Skin epidermis (tissue), 12 donors: ENCODE data around the gene HBP1.
"Not testable (repeated sequence)": the region's sequence is repeated elsewhere in the genome, so short reads cannot be mapped to it uniquely, and the experiment has no call there.

ENCODE experiments used
- H3K27ac ChIP-seq, 21 experiments: fragments of 200-600 bp; sonication (generic) in 11 of 21; one replicate each; pipeline ENCODE4 v1.5.0; 2020; ENCODE audit warnings: mild to moderate bottlenecking in 3 of 21, inconsistent platforms in 2 of 21, moderate library complexity in 2 of 21
- H3K4me3 ChIP-seq, 7 experiments: fragments of 200-600 bp; sonication (generic) in 2 of 7; one replicate each; pipeline ENCODE4 v1.5.0; 2020; ENCODE audit warnings: inconsistent platforms in 2 of 7, mild to moderate bottlenecking in 2 of 7, moderate library complexity in 1 of 7

The HBP1 gene

GRCh38 chr7:107213193-107213788, 44.5 kb downstream of the HBP1 start:
- Histone ChIP-seq H3K27ac (no peak overlapping the region), H3K4me3 (no peak overlapping the region)

DNA sequence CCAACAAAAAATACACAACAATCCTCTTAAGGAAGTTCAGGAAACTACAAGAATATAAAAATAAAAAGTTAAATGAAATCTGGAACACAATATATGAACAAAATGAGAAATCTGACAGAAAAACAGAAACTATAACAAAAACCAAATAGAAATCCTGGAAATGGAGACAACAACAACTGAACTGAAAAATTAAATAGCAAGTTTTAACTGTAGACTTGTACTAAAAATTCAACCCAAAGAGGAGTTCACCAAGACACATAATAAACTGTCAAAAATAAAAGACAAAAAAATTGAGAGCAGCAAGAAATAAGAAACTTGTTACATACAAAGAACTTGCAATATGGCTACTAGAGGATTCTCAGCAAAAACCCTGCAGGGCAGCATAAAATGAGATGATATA, 45.1 kb downstream of the HBP1 start:
- Histone ChIP-seq H3K4me3 (no peak overlapping the region), H3K27ac (no peak overlapping the region)

GRCh38 chr7:107219563-107220244, 50.9 kb downstream of the HBP1 start:
- Histone ChIP-seq H3K27ac (no peak overlapping the region), H3K4me3 (no peak overlapping the region)

DNA sequence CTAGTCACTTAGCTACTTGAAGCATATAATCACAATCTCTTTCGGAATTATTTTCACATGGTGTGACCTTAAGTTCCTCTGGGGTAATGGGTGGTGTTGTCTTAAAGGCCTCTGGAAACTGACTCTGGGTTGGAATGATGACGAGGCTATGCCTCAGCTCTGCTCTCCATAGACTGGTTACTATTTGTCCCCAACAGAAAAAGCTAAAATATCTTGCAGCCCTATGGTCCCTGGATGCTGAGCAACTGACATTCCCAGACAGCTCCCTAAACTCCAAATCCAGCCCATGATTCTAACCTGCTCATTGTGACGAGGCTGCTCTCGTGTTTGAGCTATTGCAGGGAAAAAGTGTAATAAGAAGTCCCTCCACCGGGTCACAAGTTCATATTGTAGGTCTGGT, 51.6 kb downstream of the HBP1 start:
- Histone ChIP-seq H3K27ac (no peak overlapping the region), H3K4me3 (no peak overlapping the region)

DNA sequence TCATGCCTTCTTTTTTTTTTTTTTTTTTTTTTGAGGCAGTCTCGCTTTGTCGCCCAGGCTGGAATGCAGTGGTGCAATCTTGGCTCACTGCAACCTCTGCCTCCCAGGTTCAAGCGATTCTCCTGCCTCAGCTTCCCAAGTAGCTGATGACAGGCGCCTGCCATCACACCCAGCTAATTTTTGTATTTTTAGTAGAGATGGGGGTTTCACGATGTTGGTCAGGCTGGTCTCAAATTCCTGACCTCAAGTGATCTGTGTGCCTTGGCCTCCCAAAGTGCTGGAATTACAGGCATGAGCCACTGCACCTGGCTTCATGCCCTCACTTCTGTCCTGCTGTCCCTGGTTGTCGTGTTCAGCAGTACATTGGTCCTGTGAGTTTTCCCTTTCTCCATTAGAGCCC, 52.0 kb downstream of the HBP1 start:
- H3K27ac ChIP-seq, result not testable (repeated sequence)

DNA sequence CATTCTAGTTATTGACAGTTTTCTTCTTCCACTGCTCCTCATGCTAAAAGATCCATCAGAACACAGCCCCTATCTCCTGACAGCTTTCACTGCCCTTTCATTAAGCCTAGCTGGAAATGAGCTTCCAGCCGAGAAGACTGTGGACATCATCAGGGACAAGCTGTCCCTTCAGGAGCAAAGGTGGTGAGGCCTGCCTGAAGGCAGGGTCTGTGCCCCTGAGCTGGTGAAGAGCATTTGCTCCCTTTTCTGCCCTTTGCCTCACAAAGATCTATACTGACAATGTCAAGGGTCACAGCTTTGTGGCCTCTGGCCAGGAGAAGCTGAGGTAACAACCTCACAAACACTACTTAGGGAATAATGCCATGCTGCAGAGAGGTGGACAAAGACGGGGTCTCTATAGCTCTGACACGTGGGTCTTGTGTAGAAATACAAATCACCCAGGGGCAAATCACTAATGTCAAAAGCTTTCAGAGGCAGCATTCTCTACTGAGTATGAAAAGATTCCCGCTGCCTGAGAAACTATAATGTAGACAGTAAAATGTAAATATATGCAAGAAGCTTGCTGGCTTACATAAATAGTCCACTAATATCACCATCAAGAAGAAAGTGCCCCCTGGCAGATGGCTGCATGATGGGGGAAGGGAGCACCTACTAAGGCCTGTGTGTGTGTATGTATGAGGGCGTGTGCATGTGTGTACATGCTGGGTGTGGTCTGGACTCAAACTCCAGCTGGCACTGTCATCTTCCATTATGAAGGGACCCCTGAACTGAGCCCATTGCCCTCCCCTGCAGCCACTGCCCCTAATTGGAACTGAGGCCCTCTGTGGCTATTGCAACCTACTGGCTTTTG, 55.8 kb downstream of the HBP1 start:
- Histone ChIP-seq H3K27ac (no peak overlapping the region), H3K4me3 (no peak overlapping the region)

More for the DNA sequence above, 52.0 kb downstream of the HBP1 start:
- H3K4me3 ChIP-seq, result not testable (repeated sequence)

- Histone ChIP-seq H3K4me3 (no peak overlapping the region), H3K27ac (no peak overlapping the region)
Measured at GRCh38 chr7:107228291-107228690, 59.5 kb downstream of the HBP1 start.

DNA sequence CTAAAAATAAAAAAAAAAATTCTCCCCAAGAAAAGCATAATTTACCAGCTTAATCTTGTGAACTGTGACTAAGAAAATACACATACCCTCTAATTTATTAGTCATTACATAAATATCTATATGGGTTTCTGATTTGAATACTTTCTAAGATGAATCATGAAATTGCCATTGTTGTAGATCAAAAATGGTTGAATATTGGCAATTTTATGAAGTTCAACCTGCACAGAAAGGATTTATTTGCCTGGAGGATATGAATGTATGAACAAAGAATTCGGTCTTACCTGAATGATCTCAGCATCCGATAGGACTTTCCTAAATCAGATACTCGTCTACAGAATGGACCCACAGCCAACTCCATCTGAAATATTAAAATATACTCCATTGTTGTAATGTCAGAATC, 61.5 kb downstream of the HBP1 start:
- H3K4me3 ChIP-seq, result no peak overlapping the region
- H3K27ac ChIP-seq, result no peak overlapping the region

- no peak overlapping the region for H3K4me3 ChIP-seq
- H3K27ac ChIP-seq, result no peak overlapping the region
Measured at GRCh38 chr7:107232568-107233090, 63.8 kb downstream of the HBP1 start.

- no peak overlapping the region for H3K4me3 ChIP-seq
- H3K27ac ChIP-seq, result no peak overlapping the region
Measured at GRCh38 chr7:107233174-107233573, 64.4 kb downstream of the HBP1 start.

- Histone ChIP-seq H3K4me3 (no peak overlapping the region), H3K27ac (no peak overlapping the region)
Measured at GRCh38 chr7:107233981-107234380, 65.2 kb downstream of the HBP1 start.

DNA sequence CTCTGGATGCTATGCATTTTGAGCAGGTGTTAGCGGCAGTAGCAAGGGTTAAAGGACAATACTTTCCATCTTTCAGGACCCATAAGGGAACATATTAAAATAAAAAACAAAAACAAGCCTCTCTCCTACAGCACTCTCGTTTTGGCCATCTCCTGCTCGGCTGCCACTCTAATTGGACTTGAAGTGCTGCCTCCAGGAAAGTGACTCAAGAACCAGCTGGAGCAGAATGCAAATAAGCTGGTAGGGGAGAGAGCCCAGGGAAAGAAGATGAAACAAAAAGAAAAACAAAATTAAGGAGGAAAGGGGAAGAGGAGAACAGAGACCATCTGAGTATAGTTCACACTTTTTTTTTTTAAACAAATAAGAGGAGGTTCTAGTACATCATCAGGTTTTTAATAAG, 65.6 kb downstream of the HBP1 start:
- no peak overlapping the region for H3K27ac ChIP-seq
- H3K4me3 ChIP-seq, result no peak overlapping the region

GRCh38 chr7:107236862-107237261, 68.1 kb downstream of the HBP1 start:
- no peak overlapping the region for H3K4me3 ChIP-seq
- no peak overlapping the region for H3K27ac ChIP-seq

GRCh38 chr7:107237451-107237850, 68.6 kb downstream of the HBP1 start:
- Histone ChIP-seq H3K27ac (no peak overlapping the region), H3K4me3 (no peak overlapping the region)

DNA sequence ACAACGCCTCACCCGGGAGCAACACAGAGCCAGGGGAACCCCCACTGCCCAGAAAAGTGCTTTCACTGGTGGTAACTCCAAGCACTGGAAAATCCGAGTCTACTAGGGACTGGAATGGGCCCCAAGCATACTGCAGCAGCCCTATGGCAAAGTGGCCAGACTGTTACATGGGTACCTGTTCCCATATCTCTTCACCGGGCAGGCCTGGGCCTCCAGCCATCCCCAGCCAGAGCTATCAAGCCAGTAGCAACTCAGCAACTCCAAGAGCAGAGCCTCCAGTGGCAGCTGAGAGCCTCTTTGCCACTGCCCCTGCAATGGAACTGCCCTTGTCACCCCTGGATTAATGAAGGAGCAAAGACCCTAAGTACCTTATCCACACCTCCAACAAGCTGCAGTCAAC, 73.5 kb downstream of the HBP1 start:
- Histone ChIP-seq H3K4me3 (no peak overlapping the region), H3K27ac (no peak overlapping the region)

DNA sequence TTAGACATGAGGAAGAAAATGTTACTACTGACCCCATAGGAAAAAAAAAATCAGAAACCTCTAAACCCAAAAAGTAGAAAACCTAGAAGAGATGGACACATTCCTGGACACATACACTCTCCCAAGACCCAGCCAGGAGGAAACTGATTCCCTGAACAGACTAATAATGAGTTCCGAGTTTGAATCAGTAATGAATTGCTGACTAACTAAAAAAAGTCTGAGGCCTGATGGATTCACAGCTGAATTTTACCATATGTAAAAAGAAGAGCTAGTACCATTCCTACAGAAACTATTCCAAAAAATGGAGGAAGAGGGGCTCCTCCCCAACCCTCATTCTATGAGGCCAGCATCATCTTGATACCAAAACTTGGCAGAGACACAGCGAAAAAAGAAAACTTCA, 75.8 kb downstream of the HBP1 start:
- Histone ChIP-seq H3K27ac (no peak overlapping the region), H3K4me3 (no peak overlapping the region)

DNA sequence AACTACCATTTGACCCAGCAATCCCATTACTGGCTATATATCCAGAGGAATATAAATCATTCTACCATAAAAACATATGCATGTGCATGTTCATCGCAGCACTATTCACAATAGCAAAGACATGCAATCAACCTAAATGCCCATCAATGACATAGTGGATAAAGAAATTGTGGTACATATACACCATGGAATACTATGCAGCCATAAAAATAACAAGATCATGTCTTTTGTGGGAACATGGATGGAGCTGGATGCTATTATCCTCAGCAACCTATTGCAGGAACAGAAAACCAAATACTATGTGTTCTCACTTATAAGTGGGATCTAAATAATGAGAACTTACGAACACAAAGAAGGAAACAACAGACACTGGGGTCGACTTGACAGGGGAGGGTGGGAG, 78.0 kb downstream of the HBP1 start:
- not testable (repeated sequence) for H3K27ac ChIP-seq, H3K4me3 ChIP-seq

- Histone ChIP-seq H3K27ac (no peak overlapping the region), H3K4me3 (no peak overlapping the region)
Measured at GRCh38 chr7:107248551-107249316, 79.9 kb downstream of the HBP1 start.

DNA sequence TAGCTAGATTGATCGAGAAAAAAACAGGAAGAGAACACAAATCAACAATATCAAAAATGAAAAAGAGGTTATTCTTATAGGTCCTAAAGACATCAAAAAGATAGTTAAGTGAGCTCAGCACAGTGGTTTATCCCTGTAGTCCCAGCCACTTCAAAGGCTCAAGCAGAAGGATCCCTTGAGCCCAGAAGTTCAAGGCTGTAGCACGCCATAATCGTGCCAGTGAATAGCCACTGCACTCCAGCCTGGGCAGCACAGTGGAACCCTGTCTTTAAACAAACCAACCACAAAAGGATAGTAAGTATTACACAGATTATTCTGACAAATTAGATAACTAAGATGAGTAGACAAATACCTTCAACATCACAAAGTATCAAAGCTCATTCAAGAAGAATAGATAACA, 83.2 kb downstream of the HBP1 start:
- Histone ChIP-seq H3K27ac (no peak overlapping the region), H3K4me3 (no peak overlapping the region)
